Measurements from ENCODE around the gene ADAMTS2.

- no peak for TF ChIP-seq CTCF (IDR thresholded peaks at IDR 0.05; ENCODE audit: insufficient read depth, low read depth, low read length)
- no peak for TF ChIP-seq EZH2 (IDR thresholded peaks at IDR 0.05; ENCODE audit: insufficient read depth, low read length)
These were observed 196.5 kb downstream of the ADAMTS2 start for GRCh38 chr5:179148703-179149170.

Data from astrocyte (in vitro differentiated cells and primary cell).